ENCODE data around the gene DGKB. TPM values are rescaled to one million over a fixed set of nuclear protein-coding genes. Genes with fewer than 3 reads are reported as not detected.

Gene DGKB
- total RNA-seq, 1 experiment from 2014 or later, result not detected

DNA sequence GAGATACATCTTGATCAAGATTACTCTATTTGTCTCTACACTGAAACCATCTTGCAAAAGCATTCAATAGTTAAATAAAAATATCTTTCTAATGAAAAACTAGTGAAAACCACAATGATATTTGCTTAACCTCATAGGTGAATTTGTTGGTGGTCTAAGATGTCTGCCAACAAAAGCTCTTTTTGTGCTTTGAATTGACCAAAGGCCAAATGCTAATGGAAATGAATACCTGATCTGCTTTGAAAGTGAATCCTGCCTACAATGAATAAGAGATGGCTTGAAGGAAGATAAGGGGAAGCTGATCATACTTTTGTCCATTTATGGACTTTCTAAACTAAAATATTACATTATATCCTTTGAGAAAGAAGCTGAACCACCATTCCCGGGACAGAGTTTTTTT lies 684.2 kb downstream of the DGKB start:
- no peak overlapping the region for H3K4me3 ChIP-seq (ENCODE audit: low read depth in 2 of 2, low read length in 2 of 2)
- DNase-seq (ENCODE audit: low read depth, low spot score) (no peak), ATAC-seq (no peak)
- intact Hi-C loops (cut with micrococcal nuclease; ENCODE audit: unreplicated experiment), result no loop called here
- H3K4me1 ChIP-seq (ENCODE audit: control insufficient read depth, insufficient read depth, low read length), result no peaks in the 10 kb centered on the region
- TF ChIP-seq SIN3A (IDR thresholded peaks at IDR 0.05; ENCODE audit: borderline replicate concordance, insufficient read depth, low read depth, low read length) (no peak), POLR2AphosphoS5 (IDR thresholded peaks at IDR 0.05; ENCODE audit: low read depth, low read length) (no peak), TCF7L2 (IDR thresholded peaks at IDR 0.05; ENCODE audit: low read depth, low read length) (no peak)
- TF ChIP-seq, protein P1, sequence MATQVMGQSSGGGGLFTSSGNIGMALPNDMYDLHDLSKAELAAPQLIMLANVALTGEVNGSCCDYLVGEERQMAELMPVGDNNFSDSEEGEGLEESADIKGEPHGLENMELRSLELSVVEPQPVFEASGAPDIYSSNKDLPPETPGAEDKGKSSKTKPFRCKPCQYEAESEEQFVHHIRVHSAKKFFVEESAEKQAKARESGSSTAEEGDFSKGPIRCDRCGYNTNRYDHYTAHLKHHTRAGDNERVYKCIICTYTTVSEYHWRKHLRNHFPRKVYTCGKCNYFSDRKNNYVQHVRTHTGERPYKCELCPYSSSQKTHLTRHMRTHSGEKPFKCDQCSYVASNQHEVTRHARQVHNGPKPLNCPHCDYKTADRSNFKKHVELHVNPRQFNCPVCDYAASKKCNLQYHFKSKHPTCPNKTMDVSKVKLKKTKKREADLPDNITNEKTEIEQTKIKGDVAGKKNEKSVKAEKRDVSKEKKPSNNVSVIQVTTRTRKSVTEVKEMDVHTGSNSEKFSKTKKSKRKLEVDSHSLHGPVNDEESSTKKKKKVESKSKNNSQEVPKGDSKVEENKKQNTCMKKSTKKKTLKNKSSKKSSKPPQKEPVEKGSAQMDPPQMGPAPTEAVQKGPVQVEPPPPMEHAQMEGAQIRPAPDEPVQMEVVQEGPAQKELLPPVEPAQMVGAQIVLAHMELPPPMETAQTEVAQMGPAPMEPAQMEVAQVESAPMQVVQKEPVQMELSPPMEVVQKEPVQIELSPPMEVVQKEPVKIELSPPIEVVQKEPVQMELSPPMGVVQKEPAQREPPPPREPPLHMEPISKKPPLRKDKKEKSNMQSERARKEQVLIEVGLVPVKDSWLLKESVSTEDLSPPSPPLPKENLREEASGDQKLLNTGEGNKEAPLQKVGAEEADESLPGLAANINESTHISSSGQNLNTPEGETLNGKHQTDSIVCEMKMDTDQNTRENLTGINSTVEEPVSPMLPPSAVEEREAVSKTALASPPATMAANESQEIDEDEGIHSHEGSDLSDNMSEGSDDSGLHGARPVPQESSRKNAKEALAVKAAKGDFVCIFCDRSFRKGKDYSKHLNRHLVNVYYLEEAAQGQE (IDR thresholded peaks at IDR 0.05; ENCODE audit: insufficient read depth in 1 of 2, low read depth in 2 of 2, low read length in 1 of 2), result no peak
- TF ChIP-seq, protein P2, sequence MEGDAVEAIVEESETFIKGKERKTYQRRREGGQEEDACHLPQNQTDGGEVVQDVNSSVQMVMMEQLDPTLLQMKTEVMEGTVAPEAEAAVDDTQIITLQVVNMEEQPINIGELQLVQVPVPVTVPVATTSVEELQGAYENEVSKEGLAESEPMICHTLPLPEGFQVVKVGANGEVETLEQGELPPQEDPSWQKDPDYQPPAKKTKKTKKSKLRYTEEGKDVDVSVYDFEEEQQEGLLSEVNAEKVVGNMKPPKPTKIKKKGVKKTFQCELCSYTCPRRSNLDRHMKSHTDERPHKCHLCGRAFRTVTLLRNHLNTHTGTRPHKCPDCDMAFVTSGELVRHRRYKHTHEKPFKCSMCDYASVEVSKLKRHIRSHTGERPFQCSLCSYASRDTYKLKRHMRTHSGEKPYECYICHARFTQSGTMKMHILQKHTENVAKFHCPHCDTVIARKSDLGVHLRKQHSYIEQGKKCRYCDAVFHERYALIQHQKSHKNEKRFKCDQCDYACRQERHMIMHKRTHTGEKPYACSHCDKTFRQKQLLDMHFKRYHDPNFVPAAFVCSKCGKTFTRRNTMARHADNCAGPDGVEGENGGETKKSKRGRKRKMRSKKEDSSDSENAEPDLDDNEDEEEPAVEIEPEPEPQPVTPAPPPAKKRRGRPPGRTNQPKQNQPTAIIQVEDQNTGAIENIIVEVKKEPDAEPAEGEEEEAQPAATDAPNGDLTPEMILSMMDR (IDR thresholded peaks at IDR 0.05), result no peak
- H3K9me3 ChIP-seq (ENCODE audit: control insufficient read depth, insufficient read depth, low read depth, low read length), result no peaks in the 10 kb centered on the region
- H3K27me3 ChIP-seq (ENCODE audit: control insufficient read depth, insufficient read depth, low read length), result no peaks in the 10 kb centered on the region
- ChIA-PET POLR2A (no interaction called here), CTCF (no interaction called here)
- H3K27ac ChIP-seq (ENCODE audit: low read length), result no peak overlapping the region
- in situ Hi-C loops (cut with HindIII; ENCODE audit: low pct_unique_long_range_greater_than_20kb, low sequenced_read_pairs), result no loop called here
- no peaks in the 10 kb centered on the region for H3K36me3 ChIP-seq (ENCODE audit: control insufficient read depth, insufficient read depth, low read length)
- BruUV-seq (replicated peaks), result no TSS peak

DNA sequence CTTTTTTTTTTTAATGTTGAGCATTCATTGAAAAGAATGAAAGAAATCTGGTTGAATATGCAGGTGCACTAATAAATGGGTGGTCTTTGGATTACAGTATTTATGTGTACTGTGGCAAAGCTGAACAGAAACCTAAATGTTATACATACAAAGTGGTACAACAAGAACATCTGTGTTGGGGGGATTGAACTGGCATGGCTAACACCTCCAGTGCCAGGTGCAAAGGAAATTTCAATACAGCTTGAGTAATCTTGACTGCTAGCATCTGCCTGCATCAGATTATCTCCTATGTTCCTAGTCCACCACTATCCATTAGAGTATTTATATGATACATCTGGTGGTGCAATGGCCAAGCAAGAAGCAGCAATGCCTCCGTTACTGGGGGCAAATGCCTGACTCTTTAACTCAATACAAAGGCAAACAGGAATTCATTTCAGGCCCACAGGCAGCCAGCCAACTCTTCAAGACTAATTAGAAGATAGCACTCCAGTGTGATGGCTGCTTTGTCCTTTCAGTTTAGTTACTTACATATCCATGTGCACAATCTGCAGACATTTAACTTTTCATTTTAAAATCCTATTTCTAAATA lies 692.6 kb downstream of the DGKB start:
- ChIA-PET POLR2A (no interaction called here), CTCF (no interaction called here)
- TF ChIP-seq TCF7L2 (IDR thresholded peaks at IDR 0.05; ENCODE audit: low read depth, low read length), result no peak
- TF ChIP-seq, protein P2 (IDR thresholded peaks at IDR 0.05), result no peak
- TF ChIP-seq, protein P1 (IDR thresholded peaks at IDR 0.05; ENCODE audit: insufficient read depth in 1 of 2, low read depth in 2 of 2, low read length in 1 of 2), result no peak
- no peak for TF ChIP-seq POLR2AphosphoS5 (IDR thresholded peaks at IDR 0.05; ENCODE audit: low read depth, low read length)
- no peak for TF ChIP-seq SIN3A (IDR thresholded peaks at IDR 0.05; ENCODE audit: borderline replicate concordance, insufficient read depth, low read depth, low read length)
- in situ Hi-C loops (cut with HindIII; ENCODE audit: low pct_unique_long_range_greater_than_20kb, low sequenced_read_pairs), result no loop called here
- DNase-seq (ENCODE audit: low read depth, low spot score), result no peak
- no peaks in the 10 kb centered on the region for H3K36me3 ChIP-seq (ENCODE audit: control insufficient read depth, insufficient read depth, low read length)
- no peak overlapping the region for H3K27ac ChIP-seq (ENCODE audit: low read length)
- intact Hi-C loops (cut with micrococcal nuclease; ENCODE audit: unreplicated experiment), result no loop called here
- H3K27me3 ChIP-seq (ENCODE audit: control insufficient read depth, insufficient read depth, low read length), result no peaks in the 10 kb centered on the region
- no peaks in the 10 kb centered on the region for H3K9me3 ChIP-seq (ENCODE audit: control insufficient read depth, insufficient read depth, low read depth, low read length)
- no peak overlapping the region for H3K4me3 ChIP-seq (ENCODE audit: low read depth in 2 of 2, low read length in 2 of 2)
- H3K4me1 ChIP-seq (ENCODE audit: control insufficient read depth, insufficient read depth, low read length), result no peaks in the 10 kb centered on the region
- no TSS peak for BruUV-seq (replicated peaks)
- no peak for ATAC-seq
